GM21619 (cell line): ENCODE measurements around the gene AAR2.

ENCODE experiments used
- ATAC-seq: cut with Tn5 transposase; IDR thresholded peaks from one replicate; pipeline ENCODE4 v1.9.1; 2021; ENCODE audit not compliant: unreplicated experiment

The AAR2 gene, protein sequence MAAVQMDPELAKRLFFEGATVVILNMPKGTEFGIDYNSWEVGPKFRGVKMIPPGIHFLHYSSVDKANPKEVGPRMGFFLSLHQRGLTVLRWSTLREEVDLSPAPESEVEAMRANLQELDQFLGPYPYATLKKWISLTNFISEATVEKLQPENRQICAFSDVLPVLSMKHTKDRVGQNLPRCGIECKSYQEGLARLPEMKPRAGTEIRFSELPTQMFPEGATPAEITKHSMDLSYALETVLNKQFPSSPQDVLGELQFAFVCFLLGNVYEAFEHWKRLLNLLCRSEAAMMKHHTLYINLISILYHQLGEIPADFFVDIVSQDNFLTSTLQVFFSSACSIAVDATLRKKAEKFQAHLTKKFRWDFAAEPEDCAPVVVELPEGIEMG

DNA sequence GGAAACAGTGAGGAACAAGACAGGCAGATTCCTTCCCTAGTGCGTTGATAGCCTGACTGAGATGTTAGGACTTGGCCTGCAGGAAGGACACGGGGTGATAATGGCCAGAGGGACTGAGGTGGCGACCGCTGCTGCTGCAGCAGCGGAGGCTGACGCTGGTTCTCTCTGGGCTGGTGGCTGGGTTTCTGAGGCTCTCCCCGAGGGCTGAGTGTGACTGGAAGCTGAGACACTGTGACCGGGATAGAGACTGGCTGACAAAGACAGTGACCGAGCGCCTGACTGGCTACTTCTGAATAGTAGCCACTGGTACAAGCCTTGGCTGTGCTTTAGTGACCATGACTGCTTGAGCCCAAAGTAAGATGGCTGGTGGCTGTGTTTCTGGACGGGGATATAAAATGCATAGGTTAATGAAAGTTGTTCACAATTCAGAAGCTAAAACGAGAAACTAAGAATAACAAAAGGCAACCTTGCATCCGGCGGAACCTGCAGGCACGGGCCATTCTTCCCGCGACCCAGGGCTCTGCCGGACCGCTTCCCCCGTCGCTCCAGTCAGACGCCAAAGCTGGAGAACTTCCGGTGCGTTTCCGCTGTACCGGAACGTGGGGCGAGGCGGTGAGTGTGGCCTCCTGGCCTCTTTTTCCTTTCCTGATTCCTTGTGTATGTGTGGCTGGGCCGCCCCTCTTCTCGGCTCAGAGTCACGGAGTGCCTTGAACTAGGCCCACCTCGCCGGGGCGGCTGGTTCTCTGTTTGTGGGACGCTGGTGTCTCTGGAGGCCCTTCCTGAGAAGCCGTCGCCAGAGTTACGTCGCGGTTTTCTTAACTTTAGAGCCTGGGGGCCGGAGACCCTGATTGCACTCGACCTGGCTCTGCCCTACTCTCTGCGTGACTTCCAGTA is at the start of gene AAR2:
Gene AAR2 (plus strand): TSS at position 587 of the 894 bp plus-strand sequence. CDS start 3,391 bp downstream, outside the sequence.
- peak; percentile 86 for ATAC-seq

DNA sequence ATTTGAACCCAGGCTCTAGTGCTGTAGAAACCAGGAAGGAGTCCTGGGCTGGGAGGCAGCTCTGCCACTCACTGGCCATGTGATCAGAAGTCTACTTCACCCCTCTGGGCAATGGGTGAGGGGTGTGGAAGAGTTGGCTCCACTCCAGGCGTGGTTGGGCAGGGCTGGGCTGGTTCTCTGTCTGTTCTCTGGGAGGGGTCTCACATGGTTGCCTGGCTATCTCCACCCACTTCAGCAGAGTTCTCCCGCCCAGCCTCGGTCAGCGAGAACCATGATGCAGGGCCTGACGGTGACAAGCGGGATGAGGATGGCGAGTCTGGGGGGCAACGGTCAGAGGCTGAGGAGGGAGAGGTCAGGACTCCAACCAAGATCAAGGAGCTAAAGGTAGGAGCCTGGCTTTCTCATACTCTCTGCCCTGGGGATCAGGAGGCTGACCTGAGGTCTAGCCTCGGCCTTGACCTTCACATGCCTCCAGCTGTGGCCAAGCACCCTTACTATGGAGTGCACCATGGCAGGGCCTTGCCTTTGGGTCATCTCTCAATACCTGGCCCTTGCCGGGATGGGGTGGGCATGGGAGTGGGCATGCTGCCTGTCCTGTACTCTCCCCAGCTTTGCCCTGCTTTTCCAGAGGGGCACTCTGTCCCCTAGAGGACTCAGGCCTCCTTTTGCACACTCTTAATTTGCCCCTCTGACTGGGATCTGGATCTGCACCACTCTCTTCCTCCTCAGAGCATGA is 42.1 kb upstream of the AAR2 start:
- ATAC-seq, result no peak

DNA sequence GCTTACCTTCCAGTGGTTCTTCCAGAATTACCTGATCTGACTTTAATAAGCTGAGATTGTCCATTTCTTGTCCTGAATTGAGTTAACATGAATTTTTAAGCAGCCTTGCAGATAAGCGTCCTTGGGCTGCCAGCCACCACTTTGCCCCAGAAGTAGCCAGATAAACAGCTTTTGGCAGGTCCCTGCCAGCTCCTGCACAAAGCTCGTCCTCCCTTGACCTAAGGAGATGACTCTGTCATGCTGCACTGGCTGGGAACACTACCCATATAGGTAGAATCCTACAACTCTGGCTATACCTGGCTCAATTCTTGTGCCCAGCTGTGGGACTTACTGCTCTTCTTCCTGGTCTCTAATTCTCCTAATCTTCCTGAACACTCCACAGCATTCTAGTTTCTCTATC is 39.6 kb upstream of the AAR2 start:
- no peak for ATAC-seq

DNA sequence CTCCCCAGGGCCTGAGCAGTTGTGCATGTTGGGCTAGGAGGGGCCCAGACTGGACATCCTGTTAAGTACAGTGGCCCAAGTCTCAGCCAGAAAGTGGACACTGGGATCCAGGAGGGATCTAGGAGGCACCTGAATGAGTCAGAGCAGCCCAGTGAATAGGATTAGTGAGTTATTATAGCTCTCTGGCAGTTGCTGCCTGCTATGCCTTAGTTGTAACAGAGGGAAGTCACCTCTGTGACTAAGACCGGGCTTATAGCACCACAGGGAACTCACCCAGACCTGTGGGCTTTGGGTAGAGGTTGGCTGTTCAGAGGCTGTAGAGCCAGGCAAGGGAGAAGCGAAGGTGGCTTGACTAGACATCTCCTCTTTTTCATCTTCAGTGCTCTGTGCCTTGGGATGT is 39.0 kb upstream of the AAR2 start:
- ATAC-seq, result no peak

DNA sequence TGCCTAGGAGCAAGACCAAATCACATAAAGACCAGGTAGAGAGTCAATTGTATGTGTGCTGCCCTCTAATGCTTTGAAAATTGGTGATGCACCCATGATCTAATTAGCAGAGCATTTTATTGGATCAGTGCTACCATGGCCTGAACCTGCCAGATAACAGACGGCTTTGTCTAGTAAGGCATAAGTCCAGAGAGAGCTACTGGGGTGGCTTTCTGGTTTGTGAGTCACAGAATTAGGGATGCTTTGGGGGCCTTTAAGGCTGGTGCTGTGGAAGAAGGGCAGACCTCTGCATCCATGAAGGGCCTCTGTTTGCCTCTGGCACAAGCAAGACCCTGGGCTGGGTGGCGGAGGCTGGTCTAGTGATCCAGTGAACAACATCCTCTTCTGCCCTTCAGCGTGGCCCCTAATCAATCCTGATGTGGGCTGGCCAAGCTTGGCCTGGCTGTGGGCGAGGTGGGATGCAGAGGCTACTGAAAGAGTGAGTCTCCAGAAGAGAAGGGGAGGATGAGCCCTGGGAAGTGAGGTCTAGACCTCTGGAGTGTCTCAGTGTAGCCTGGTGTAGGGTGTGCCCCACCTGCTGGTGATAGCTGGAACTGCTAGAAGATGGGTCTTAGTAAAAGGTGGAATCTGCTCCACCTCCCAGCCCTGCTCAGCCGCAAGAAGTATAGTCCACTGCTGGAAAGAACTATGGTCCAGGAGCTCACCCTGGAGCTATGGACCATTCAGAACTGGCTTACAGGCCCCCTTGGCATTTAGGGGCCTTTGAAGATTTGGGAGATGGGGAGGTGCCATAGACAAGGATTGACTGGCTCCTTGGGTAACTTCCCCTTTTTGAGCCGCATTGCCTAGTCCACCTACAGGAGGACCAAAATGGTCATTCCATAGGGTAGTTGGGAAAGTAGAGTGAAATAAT is 36.7 kb upstream of the AAR2 start:
- no peak for ATAC-seq

DNA sequence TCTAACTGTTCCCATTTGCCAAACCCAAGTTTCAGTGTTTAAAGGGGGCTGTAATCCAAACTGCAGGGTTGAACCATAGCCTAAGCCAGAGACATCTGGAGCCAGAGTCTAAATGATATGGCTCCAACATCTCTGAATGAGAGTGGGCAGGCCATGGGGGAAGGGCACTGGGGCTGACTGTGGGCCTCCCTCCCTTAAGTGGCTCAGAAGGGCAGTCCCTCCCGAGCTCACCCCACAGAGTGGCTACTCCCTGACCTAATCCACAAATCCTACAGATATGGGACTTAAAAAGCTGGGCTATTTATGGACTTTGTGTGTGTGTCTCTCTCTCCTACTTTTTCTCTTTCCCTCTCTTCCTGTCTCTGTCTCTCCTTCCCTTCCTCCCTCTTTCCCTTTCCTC is 35.8 kb upstream of the AAR2 start:
- no peak for ATAC-seq

DNA sequence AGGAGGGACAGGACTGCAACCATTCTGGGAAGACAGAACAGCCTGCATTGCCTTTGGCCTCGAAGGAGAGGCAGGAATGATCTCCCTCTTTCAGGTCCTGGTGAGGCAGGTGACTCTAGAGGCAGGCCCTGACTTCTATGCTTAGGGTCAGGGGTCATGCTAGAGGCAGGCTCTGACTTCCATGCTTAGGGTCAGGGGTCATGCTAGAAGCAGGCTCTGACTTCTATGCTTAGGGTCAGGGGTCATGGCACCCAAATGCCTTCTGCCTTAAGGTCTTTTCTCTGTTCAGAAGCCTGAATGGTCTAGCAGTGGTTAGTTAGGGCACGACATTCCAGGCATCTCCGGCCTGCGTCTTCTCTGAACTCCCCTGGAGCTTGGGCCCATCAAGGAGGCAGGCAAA is 35.1 kb upstream of the AAR2 start:
- ATAC-seq, result no peak

DNA sequence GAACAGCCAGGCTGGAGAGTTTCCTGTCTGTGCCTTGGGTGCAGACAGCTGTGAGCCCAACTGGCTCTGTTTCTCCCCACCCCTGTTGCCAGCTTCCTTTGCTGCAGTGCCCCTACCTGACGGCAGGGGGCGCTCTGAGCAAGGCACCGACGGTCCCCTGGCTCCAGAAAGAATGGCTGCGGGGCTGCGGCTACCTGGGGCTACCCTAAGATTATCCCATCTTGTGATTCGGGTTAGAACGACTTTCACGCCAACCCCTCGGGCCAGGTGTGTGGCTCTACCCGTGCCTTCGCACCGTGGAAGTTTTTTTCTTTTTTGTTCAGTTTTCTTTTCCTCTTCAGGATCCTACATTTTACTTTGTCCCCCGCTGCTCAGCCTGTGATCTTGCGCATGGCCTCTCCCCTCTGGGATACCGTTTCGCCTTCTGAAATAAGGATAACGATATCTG is 33.4 kb upstream of the AAR2 start:
- no peak for ATAC-seq

DNA sequence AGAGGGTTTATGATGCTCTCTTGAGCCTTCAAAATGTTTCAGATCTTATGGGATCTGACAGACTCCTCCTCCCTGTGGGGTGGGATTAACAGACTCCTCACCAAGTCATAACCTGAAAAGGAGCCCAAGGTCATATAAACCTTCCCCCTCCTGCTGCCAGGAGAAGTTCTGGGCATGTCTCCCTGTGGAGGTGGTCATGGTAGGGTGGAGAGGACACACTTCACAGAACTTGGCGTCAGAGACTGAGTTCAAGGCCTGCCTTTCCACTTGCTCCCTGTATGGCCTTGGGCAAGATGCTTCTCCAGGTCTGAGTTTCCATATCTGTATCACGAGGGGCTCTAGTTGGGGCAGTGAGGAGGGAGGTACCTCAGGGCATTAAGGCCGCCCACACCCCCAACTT is 32.4 kb upstream of the AAR2 start:
- no peak for ATAC-seq

DNA sequence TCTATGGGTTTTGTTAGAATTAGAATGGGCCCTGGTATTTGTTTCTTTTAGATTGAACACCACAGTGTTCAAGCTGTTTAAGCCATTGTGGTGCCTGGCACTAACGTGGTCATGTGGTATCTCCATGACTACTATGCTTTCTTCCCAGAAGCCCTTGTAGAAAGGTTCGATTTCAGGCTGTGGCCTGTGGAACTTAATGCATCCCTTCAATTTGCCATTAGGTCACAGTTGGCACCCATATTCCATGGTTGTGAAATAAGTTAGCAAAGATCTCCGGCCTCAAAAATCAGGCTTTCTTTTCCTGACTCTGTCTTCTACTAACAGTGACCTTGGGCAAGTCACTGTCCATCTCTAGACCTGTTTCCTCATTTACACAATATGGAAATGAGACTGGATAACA is 31.3 kb upstream of the AAR2 start:
- no peak for ATAC-seq

DNA sequence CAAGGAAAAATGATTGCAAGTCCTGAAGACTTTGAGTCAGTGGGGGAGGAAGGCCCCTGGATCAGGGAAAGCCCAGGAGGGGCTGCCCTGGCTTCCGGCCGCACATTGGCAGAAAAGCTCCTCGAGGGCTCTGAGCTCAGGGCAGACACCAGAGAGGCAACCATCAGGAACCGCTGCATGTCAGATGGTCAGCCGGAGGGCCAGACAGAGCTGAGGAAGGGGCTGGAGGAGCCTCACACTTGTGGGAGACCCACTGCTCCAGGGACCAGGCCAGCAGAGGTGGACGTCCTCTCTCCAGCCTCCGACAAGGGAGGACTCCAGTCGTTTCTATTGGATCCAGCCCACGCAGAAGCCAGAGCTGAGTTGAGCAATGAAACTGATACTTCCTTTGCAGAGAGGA is 30.2 kb upstream of the AAR2 start:
- no peak for ATAC-seq

DNA sequence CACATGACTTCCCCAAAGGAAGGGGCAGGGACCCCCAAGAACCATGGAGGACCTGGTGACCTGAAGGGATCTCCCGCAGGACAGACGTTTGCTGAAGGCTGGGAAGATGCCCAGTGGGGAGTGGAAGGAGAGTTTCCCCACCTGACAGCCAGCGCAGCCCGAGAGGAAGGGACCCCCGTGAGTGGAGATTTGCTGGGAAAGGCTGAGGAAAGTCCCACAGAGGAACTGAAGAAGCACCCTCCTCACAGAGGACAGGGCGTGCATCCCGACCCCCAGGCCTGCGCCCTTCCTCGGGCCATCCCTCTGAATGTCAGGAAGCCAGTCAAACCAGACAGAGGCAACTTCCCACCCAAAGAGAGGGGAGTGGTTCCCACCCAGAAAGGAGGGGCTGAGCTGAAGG is 29.6 kb upstream of the AAR2 start:
- no peak for ATAC-seq

DNA sequence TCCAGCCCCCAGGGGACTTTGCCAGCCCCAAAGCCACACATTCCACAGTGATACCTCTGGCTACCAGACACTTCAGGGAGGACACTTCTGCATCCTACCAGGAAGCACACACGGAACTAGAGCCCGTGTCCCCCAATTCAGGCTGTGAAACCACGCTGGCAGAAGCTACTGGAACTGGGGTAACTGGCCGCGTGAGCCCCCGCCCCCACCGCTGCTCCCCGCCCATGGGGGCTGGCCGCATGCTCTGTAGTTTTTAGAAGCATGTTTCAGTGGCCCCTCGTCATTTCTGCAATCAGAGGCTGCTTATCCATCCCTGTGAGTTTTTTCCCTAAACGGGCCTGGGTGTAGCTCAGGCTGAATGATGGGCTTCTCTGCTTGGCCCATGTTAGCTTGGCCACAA is 28.7 kb upstream of the AAR2 start:
- no peak for ATAC-seq

DNA sequence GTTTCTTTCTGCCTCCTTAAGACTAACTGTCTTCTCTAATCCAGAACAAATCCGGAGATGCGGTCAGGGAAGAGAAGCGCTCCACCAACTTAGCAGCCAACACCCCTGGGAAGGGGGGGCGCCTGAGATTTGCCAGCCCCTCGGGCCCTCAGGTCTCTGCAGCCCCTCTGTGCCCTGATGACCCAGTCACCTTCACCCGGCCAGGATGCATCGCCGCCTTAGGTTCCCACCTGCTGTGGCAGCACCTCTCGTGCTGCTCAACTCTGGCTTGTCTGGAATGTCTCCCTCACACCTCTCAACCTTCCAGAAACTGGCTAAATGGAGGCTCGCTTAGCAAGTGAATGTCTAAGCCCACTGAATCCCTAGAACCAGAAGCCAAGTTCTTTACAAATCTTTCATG is 28.0 kb upstream of the AAR2 start:
- no peak for ATAC-seq

DNA sequence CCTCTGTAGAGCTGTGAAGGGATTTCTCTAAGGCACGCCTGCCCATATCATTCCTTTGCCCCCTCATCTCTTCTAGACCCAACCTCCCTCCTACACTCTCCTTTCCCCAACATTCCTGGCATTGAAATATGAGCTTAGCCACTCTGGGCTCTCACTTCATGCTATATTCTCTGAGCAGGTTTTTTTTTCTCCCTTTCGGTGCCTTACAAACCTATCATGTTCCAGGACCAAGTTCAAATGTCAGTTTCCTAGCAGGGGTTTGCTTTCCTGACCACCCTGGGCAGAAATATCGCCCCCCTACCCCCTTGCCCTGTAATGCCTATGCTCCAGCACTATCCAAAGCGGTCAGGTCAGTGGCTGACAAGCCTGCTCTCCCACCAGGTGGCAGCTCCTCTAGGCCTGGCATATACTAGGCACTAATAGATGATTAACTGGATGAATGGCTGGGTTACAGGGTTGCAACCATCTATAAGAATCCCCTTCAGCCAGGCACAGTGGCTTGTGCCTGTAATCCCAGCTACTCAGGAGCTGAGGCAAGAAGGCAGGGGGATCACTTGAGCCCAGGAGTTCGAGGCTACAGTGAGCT is 25.7 kb upstream of the AAR2 start:
- ATAC-seq, result no peak

DNA sequence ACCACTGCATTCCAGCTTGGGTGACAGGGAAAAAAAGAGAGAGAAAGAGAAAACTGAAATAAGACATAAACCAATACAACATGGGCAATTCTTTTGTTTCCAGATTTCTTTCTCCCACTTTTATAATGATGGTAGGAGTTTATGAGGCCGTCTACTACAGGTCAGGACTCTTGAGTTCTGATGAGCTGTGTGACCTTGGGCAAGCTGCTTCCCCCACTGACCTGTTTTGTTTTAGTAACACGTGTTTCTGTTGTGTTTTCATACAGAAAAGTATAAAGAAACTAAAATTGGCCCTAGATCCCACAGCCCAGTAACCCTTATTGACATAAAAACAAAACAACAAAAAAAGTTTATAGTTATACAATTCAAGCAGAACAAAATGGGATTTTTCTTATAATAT is 22.9 kb upstream of the AAR2 start:
- ATAC-seq, result no peak

DNA sequence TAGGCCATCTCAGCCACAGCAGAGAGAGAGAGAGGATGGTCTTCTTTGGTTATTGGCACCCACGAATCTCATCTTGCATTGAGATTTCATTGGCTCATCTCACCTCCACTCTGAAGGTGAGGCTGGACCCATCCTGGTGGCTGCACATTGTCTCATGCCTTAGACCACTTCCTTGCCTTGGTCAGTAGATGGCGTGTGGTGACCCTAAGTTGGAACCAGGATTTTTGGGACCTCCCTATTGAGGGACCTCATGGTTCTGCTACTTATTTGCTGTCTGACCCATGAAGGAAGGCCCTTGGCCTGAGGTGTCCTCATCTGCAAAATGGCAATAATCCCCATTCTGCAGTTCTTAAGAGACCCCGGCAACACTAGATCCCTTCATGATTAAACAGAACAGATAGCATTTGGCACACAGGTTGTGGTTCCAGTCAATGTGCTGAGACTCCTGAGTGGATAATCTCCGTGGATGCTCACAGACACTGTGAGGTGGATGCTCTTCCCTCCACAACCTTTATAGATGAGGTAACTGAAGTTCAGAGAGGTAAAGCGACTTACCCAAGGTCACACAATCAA is 21.5 kb upstream of the AAR2 start:
- no peak for ATAC-seq

DNA sequence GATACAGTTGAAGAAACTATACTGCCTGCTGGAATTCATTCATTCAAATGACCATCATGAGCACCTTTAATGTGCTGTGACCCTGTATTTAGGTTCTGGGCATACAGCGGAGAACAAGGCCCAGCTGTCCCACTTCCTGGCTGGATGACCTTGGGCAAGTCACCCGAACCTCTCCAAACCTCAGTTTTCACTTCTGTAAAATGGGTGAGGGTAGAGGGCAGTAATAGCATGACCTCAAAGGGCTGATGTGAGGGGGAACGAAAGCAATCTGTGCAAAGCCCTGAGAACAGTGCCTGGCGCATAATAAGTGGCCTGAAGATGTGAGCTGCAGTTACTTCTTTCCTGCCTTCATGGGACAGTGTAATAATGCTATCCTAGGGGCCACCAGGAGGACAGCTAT is 20.5 kb upstream of the AAR2 start:
- ATAC-seq, result no peak

DNA sequence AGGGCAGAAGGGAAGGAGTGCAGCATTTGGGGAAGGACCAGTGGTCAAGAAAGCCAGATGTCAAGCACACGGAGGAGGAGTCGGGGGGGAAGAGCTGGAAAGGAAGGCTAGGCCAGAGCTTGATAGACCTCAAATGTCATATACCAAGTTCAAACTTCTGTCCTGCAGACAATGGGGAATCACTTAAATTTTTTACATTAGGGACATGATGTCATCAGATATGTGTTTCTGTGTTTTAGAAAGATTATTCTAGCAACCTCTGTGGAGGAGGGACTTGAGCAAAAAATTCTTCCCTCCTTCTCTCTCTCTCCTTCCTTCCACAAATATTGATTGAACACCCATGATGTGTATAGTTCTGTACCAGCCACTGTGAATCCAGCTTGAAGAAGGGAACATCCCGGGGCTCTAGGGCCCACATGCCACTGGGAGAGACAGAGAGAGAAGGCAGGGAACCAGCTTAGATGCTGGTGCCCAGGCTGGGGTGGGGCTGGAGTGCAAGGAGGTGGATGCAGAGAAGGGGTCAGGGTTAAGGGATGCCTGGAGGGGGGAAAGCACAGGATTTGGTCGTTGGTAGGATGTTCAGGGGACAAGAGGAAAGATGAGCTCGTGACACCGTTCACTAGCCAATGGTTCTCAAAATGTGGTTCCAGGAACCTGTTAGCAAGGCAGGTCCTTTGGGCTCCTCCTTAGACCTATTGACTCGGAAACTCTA is 19.8 kb upstream of the AAR2 start:
- ATAC-seq, result no peak
